ENCODE measurements around the gene ATP6V0C. TPM values are rescaled to one million over a fixed set of nuclear protein-coding genes. Genes with fewer than 3 reads are reported as not detected.
"Not testable (repeated sequence)": the region's sequence is repeated elsewhere in the genome, so short reads cannot be mapped to it uniquely, and the experiment has no call there.

ATP6V0C gene
- total RNA-seq, 1 experiment from 2014 or later: 147 TPM

DNA sequence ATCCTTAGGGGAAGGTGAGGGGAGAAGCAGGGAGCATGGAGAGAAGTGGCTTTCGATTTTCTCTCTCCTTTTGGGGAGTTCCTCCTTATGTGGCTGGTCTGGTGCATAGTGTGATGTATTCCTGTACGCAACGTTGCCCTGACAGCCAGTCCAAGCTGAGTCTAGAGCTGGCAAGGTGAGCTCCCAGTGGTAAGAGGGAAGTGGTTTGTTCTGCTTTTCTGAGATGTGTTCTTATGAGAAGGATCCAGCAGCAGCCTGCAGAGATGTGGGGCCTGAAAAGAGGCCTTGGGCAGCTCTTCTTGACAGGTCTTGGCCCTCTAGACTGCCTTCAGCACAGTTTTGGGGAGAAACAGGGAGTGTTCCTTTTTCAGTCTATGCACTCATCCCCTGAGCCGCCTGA, 27.2 kb downstream of the ATP6V0C start:
- not testable (repeated sequence) for DNase-seq (ENCODE audit: low read depth)

GRCh38 chr16:2541409-2541808, 27.7 kb downstream of the ATP6V0C start:
- not testable (repeated sequence) for DNase-seq (ENCODE audit: low read depth)

GRCh38 chr16:2543771-2544170, 30.0 kb downstream of the ATP6V0C start:
- not testable (repeated sequence) for DNase-seq (ENCODE audit: low read depth)

DNA sequence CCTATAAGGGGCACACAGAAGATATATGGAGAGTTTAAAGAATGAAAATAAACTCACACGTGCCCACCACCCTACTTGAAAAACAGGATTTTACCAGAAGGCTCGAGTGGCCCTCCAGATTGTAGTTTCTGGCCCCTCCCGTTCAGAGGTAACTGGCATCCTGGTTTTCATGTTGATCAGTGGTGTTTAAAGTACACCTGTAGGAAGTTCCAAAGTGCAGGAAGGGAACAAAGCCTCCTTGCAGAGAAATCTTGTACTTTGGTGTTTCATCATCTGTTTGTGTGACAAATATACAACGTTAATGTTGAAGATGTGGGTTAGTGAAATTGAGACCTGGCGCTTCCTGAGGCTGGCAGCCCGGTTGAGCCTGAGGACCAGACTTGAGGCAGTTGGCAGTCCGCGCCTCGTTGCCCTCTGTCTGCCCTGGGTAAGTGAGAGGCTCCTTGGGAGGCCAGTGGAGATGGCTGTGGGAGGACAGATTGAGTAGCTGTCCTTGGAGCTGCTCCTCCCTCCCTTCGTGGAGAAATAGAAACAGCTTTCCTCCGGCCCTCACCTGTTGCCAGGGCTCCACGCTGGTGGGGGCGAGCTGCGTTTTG, 36.6 kb downstream of the ATP6V0C start:
- not testable (repeated sequence) for DNase-seq (ENCODE audit: low read depth)

GRCh38 chr16:2551420-2551889, 37.7 kb downstream of the ATP6V0C start:
- DNase-seq (ENCODE audit: low read depth): not testable (repeated sequence)

GRCh38 chr16:2554709-2555425, 41.1 kb downstream of the ATP6V0C start:
- not testable (repeated sequence) for DNase-seq (ENCODE audit: low read depth)

GRCh38 chr16:2557150-2557549, 43.4 kb downstream of the ATP6V0C start:
- DNase-seq (ENCODE audit: low read depth): not testable (repeated sequence)

DNA sequence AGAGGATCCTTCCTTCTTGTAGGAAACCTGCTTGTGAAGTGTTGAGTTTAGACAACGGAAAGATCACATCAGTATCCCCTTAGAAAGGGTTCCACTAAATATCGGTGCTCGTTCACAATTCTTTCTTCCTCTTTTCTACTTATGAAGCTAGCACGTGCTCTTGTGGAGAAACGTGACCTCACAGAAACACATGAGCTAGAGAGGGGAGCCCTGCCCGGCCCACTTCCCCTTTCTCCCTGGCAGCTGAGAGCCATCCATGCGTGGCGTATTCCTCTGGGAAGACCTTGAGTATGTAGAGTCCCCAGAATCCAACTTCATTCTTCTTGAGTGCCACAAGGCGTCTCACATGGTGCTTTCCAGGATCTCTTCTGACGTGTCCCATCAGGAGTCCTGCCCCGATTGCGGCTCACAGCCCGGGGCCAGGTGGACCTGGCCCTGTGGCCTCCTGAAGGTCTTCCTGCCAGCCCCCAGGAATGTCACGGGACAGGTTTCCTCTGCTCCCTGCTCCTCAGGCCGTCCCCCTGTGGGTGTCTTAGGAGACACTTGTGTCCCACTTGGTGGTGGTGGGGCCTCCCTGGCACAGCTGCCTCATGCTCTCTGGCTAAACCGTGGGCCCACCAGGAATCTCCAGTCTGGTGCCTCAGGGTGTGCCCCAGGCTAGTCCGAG, 46.5 kb downstream of the ATP6V0C start:
- DNase-seq (ENCODE audit: low read depth): not testable (repeated sequence)

GRCh38 chr16:2560798-2561133, 47.0 kb downstream of the ATP6V0C start:
- not testable (repeated sequence) for DNase-seq (ENCODE audit: low read depth)

DNA sequence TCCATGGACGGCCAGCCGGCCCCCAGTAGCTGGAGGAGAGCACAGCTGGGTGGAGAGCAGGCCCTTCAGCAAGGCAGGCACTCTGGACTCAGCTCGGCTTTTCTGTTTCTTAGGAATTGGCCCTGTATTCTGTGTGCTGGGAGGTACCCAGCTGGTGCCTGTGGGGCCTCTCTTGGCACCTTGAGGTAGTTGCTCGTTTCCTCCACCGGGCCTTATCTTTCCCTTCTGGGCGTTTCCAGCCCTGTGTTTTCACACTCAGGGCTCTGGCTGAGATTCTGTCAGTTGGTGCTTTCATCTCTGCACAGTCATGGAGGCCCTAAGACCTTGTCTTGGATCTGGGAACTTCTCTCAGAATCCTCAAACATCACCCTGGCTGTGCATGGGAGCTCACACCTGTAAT, 53.8 kb downstream of the ATP6V0C start:
- not testable (repeated sequence) for DNase-seq (ENCODE audit: low read depth)

DNA sequence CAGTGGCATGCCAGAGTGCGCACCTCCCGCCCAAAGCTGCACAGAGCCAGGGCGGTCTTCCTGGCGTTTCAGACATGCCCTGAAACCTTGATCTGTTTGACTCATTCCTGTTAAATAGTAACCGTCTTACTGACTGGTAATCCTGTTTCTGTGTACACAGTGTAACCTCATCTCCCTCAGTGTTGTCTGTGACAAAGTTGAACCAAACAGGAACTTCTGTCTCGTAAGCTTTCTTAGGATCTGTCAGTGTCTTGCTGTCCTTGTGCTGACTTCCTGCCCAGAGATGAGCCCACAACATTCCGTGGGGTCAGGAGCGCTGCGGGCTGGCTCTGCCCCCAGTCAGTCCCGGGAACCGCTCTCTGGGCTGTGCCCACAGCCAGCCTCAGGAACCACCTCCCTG, 54.8 kb downstream of the ATP6V0C start:
- not testable (repeated sequence) for DNase-seq (ENCODE audit: low read depth)

Small RNAs within 50 kb of the gene (small RNA-seq; reads per million reads assigned to genes)
- gene AC093525.1 (not detected), gene MIR3178 (not detected), gene MIR6768 (not detected)

Other genes starting within 250 kb of the ATP6V0C start
- 249 and 290 TPM in 2 replicates for gene RNPS1, start 245.8 kb upstream of the ATP6V0C start, total RNA-seq (2014; rRNA removed; shearing (Covaris generic))
- gene ABCA3, start 173.2 kb upstream of the ATP6V0C start, total RNA-seq (2014; rRNA removed; shearing (Covaris generic)): 0.13 and 0.14 TPM in 2 replicates
- 60.6 and 64.7 TPM in 2 replicates for gene CCNF, start 84.5 kb upstream of the ATP6V0C start, total RNA-seq (2014; rRNA removed; shearing (Covaris generic))
- 50.8 and 61.3 TPM in 2 replicates for gene TEDC2, start 53.8 kb upstream of the ATP6V0C start, total RNA-seq (2014; rRNA removed; shearing (Covaris generic))
- not detected in 2 replicates for gene NTN3, start 42.7 kb upstream of the ATP6V0C start, total RNA-seq (2014; rRNA removed; shearing (Covaris generic))
- 13.1 and 14.0 TPM in 2 replicates for gene TBC1D24, start 38.8 kb upstream of the ATP6V0C start, total RNA-seq (2014; rRNA removed; shearing (Covaris generic))
- gene AMDHD2, start 6.4 kb downstream of the ATP6V0C start, total RNA-seq (2014; rRNA removed; shearing (Covaris generic)): 40.4 and 44.9 TPM in 2 replicates
- gene CEMP1, start 17.5 kb downstream of the ATP6V0C start, total RNA-seq (2014; rRNA removed; shearing (Covaris generic)): not detected in 2 replicates
- 18.2 and 21.5 TPM in 2 replicates for gene PDPK1, start 24.1 kb downstream of the ATP6V0C start, total RNA-seq (2014; rRNA removed; shearing (Covaris generic))
- gene KCTD5, start 168.6 kb downstream of the ATP6V0C start, total RNA-seq (2014; rRNA removed; shearing (Covaris generic)): 45.4 and 61.4 TPM in 2 replicates
- gene PRSS27, start 206.3 kb downstream of the ATP6V0C start, total RNA-seq (2014; rRNA removed; shearing (Covaris generic)): not detected in 2 replicates
- 46.2 and 63.5 TPM in 2 replicates for gene SRRM2, start 238.7 kb downstream of the ATP6V0C start, total RNA-seq (2014; rRNA removed; shearing (Covaris generic))